T-cell (primary cell): ENCODE measurements around the gene LRRC42. TPM values are rescaled to one million over a fixed set of nuclear protein-coding genes. Genes with fewer than 3 reads are reported as not detected.
"Not testable (repeated sequence)": the region's sequence is repeated elsewhere in the genome, so short reads cannot be mapped to it uniquely, and the experiment has no call there.

Experiments
- ATAC-seq, 4 experiments: fragments of 200-7000 bp in 3 of 4; fragments of 150-1000 bp in 1 of 4; cut with Tn5 transposase; replicated peaks in 1 of 4; 1 replicate in 3 of 4; 2 replicates in 1 of 4; pipeline ENCODE4 v1.10.0; 2021; ENCODE audit warnings: moderate library complexity in 3 of 4, mild to moderate bottlenecking in 2 of 4, moderate number of reproducible peaks in 1 of 4
- CTCF ChIA-PET, 2 donors: fragments of 300-600 bp; sonication (Branson Sonifier 250); formaldehyde crosslinking; loops; one replicate each; lab custom pipeline; 2022; ENCODE audit warnings: antibody characterized with exemption in 2 of 2; lab: Charles Lee
- POLR2A ChIA-PET, 2 donors: fragments of 300-600 bp; sonication (Branson Sonifier 250); formaldehyde crosslinking; loops; one replicate each; lab custom pipeline; 2022; ENCODE audit warnings: antibody characterized with exemption in 2 of 2; lab: Charles Lee
- DNase-seq, 35 experiments: peaks; one replicate each; pipeline versions ENCODE4 v3.0.0 to v3.0.0-alpha.2; 2013 to 2023
- H3K27ac ChIP-seq: one replicate; pipeline ENCODE4 v1.5.1; 2013; ENCODE audit warnings: low read length
- H3K27me3 ChIP-seq, 2 experiments: replicated peaks in 1 of 2; 1 replicate in 1 of 2; 2 replicates in 1 of 2; pipeline versions ENCODE4 v1.6.1 to v1.7.0; 2013; ENCODE audit warnings: low read length in 1 of 2, mixed read lengths in 1 of 2; ENCODE audit not compliant: control insufficient read depth in 2 of 2, insufficient read depth in 2 of 2; ENCODE audit errors: extremely low read depth in 1 of 2
- H3K36me3 ChIP-seq, 2 donors: 1 replicate in 1 of 2; 2 replicates in 1 of 2; pipeline versions ENCODE4 v1.6.1 to v1.7.0; 2013; ENCODE audit warnings: low read length in 1 of 2; ENCODE audit not compliant: control insufficient read depth in 2 of 2, insufficient read depth in 1 of 2; ENCODE audit errors: extremely low read depth in 1 of 2
- H3K4me1 ChIP-seq, 2 experiments: 1 replicate in 1 of 2; 2 replicates in 1 of 2; pipeline versions ENCODE4 v1.6.1 to v1.7.0; 2013; ENCODE audit warnings: low read length in 2 of 2, mixed read lengths in 1 of 2; ENCODE audit not compliant: insufficient read depth in 2 of 2, control insufficient read depth in 1 of 2; ENCODE audit errors: extremely low read depth in 1 of 2
- H3K4me3 ChIP-seq, 2 donors: 1 replicate in 1 of 2; 2 replicates in 1 of 2; pipeline versions ENCODE4 v1.5.1 to v1.7.0; 2013; ENCODE audit warnings: mild to moderate bottlenecking in 2 of 2, low read length in 1 of 2, moderate library complexity in 1 of 2; ENCODE audit not compliant: control insufficient read depth in 1 of 2; ENCODE audit errors: extremely low read depth in 1 of 2
- H3K9me3 ChIP-seq: 2 replicates; pipeline ENCODE4 v1.7.0; 2013
- H3K27ac Mint-ChIP-seq, 2 donors: one replicate each; pipeline ENCODE4 v1.8.0; 2020 to 2021; ENCODE audit warnings: mild to moderate bottlenecking in 2 of 2, mixed read lengths in 2 of 2
- H3K27me3 Mint-ChIP-seq, 2 donors: one replicate each; pipeline ENCODE4 v1.8.0; 2021 to 2022; ENCODE audit warnings: mixed read lengths in 2 of 2
- H3K36me3 Mint-ChIP-seq: one replicate; pipeline ENCODE4 v1.8.0; 2021; ENCODE audit warnings: mixed read lengths
- H3K4me1 Mint-ChIP-seq, 3 donors: one replicate each; pipeline ENCODE4 v1.8.0; 2020 to 2022; ENCODE audit warnings: mixed read lengths in 3 of 3, mild to moderate bottlenecking in 1 of 3
- H3K4me3 Mint-ChIP-seq, 3 donors: one replicate each; pipeline ENCODE4 v1.8.0; 2020 to 2022; ENCODE audit warnings: mild to moderate bottlenecking in 3 of 3, mixed read lengths in 3 of 3, moderate library complexity in 3 of 3
- H3K9me3 Mint-ChIP-seq, 3 donors: one replicate each; pipeline ENCODE4 v1.8.0; 2020 to 2022; ENCODE audit warnings: mixed read lengths in 3 of 3
- WGBS: methylation state at CpG from one replicate; pipeline ENCODE4 v1.1.5; 2013; ENCODE audit warnings: missing lambda C conversion rate; ENCODE audit not compliant: insufficient coverage; 5-methylcytosine and 5-hydroxymethylcytosine counted together
- total RNA-seq, 35 experiments: library from RNA in 6 of 35; stranded (reverse) in 6 of 35; fragments of 120-200 nt in 1 of 35; gene quantifications; one replicate each; pipeline versions ENCODE4 v1.2.1 to v1.2.4 and lab custom pipeline; 2013 to 2026

The LRRC42 gene
- total RNA-seq, 5 donors from 2014 or later (not counting 1 experiment from before 2014, with no cell fraction given) = 6.3 to 8.8 (median 7.9) TPM

DNA sequence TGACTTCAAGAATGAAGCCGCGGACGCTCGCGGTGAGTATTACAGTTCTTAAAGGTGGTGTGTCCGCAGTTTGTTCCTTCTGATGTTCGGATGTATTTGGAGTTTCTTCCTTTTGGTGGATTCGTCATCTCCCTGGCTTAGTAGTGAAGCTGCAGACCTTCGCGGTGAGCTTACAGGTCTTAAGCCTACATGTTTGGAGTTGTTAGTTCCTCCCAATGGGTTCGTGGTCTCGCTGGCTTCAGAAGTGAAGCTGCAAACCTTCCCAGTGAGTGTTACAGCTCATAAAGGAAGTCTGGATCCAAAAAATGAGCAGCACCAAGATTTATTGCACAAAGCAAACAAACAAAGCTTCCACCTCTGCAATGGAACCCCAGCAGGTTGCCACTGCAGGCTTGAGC, 57.1 kb downstream of the LRRC42 start:
- DNase-seq (no peak), ATAC-seq (no peak)
- WGBS = 94% methylated on average over 7 of the region's 12 CpGs
- no peak overlapping the region for H3K27ac Mint-ChIP-seq
- Histone ChIP-seq H3K4me3 (no peak overlapping the region), H3K4me1 (no peaks in the 10 kb centered on the region), H3K27ac (no peak overlapping the region), H3K36me3 (no peaks in the 10 kb centered on the region), H3K27me3 (peaks cover 0 to 6% of the 10 kb centered on the region in 2 experiments), H3K9me3 (no peaks in the 10 kb centered on the region)
- no peaks in the 10 kb centered on the region for H3K9me3 Mint-ChIP-seq
- peaks cover 3% of the 10 kb centered on the region in 2 donors for H3K27me3 Mint-ChIP-seq
- CTCF ChIA-PET = no interaction called here
- H3K4me1 Mint-ChIP-seq = no peaks in the 10 kb centered on the region
- no peak overlapping the region for H3K4me3 Mint-ChIP-seq
- POLR2A ChIA-PET = no interaction called here
- no peaks in the 10 kb centered on the region for H3K36me3 Mint-ChIP-seq

DNA sequence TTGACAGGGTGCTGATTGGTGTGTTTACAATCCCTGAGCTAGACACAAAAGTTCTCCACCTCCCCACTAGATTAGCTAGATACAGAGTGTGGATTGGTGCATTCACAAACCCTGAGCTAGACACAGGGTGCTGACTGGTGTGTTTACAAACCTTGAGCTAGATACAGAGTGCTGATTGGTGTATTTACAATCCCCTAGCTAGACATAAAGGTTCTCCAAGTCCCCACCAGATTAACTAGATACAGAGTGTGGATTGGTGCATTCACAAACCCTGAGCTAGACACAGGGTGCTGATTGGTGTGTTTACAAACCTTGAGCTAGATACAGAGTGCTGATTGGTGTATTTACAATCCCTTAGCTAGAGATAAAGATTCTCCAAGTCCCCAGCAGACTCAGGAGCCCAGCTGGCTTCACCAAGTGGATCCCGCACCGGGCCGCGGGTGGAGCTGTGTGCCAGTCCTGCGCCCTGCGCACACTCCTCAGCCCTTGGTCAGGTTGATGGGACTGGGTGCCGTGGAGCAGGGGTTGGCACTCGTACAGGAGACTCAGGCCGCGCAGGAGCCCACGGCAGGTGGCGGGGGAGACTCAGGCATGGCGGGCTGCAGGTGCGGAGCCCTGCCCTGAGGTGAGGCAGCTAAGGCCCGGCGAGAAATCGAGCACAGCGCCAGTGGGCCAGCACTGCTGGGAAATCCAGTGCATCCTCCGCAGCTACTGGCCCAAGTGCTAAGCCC, 57.8 kb downstream of the LRRC42 start:
- H3K36me3 ChIP-seq, H3K27ac ChIP-seq, H3K27me3 ChIP-seq, H3K9me3 Mint-ChIP-seq, DNase-seq, H3K27me3 Mint-ChIP-seq, H3K27ac Mint-ChIP-seq, H3K4me1 ChIP-seq, H3K4me3 ChIP-seq, H3K4me1 Mint-ChIP-seq, POLR2A ChIA-PET, H3K36me3 Mint-ChIP-seq, H3K4me3 Mint-ChIP-seq, ATAC-seq, H3K9me3 ChIP-seq: not testable (repeated sequence)
- 94% methylated on average over 16 of the region's 19 CpGs for WGBS
- CTCF ChIA-PET = interaction anchor here in 1 of 2 donors (0.6 kb wide), 1 partner anchor 1280 kb away, joined by 3 read pairs; no protein-coding TSS in a partner anchor

DNA sequence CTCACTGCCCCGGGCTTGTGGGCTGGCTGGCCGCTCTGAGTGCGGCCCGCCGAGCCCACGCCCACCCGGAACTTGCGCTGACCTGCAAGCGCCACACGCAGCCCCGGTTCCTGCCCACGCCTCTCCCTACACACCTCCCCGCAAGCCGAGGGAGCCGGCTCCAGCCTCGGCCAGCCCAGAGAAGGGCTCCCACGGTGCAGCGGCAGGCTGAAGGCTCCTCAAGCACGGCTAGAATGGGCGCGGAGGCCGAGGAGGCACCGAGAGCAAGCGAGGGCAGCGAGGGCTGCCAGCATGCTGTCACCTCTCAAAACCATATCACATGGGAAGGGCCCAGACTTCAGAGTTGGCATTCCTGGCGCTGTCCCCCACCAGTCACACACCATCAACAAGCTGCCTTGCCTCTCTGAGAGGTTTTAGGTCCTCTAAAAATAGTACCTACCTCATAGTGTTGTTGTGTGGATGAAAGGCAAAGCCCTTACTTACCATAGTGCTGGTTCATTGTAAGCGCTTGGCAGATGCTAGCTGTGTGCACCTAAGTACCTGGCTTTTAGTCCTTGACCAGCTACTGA, 58.4 kb downstream of the LRRC42 start:
- Histone ChIP-seq H3K4me3 (no peak overlapping the region), H3K36me3 (no peaks in the 10 kb centered on the region), H3K4me1 (no peaks in the 10 kb centered on the region), H3K27me3 (peaks cover 0 to 9% of the 10 kb centered on the region in 2 experiments), H3K27ac (no peak overlapping the region), H3K9me3 (no peaks in the 10 kb centered on the region)
- no peak overlapping the region for H3K4me3 Mint-ChIP-seq
- H3K36me3 Mint-ChIP-seq = no peaks in the 10 kb centered on the region
- no peaks in the 10 kb centered on the region for H3K4me1 Mint-ChIP-seq
- H3K27ac Mint-ChIP-seq = no peak overlapping the region
- ChIA-PET POLR2A (no interaction called here), CTCF (no interaction called here)
- ATAC-seq (no peak), DNase-seq (no peak)
- peaks cover 3% of the 10 kb centered on the region in 2 donors for H3K27me3 Mint-ChIP-seq
- no peaks in the 10 kb centered on the region for H3K9me3 Mint-ChIP-seq
- WGBS = 91% methylated on average over 25 of the region's 27 CpGs

DNA sequence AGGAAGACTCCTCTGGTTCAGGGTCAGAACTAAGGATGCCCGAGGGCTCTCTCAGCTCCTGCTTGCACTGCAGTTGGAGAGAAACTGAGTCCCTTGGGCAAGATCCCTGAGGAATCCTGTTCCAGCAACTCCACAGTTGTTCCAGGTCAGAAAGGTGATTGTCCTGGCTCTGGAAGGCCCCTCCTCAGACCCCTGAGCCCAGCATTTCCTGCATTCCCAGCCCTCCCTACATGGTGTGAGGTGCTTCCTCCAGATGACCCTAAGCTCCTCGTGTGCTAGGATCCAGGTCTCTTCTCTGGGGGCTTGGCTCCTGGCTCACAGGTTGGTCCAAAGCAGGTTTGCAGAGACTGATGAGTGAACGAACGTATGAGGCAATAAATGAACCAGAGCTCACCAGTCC, 60.4 kb downstream of the LRRC42 start:
- no peak overlapping the region for H3K4me3 ChIP-seq
- H3K27ac ChIP-seq = no peak overlapping the region
- Mint-ChIP-seq H3K4me3 (no peak overlapping the region), H3K27me3 (peaks cover 3 to 8% of the 10 kb centered on the region in 2 donors), H3K4me1 (no peaks in the 10 kb centered on the region), H3K27ac (no peak overlapping the region), H3K36me3 (no peaks in the 10 kb centered on the region), H3K9me3 (no peaks in the 10 kb centered on the region)
- H3K36me3 ChIP-seq = no peaks in the 10 kb centered on the region
- peaks cover 0 to 16% of the 10 kb centered on the region in 2 experiments for H3K27me3 ChIP-seq
- WGBS = 54% methylated on average over 2 of the region's 4 CpGs
- no peaks in the 10 kb centered on the region for H3K4me1 ChIP-seq
- ATAC-seq (no peak), DNase-seq (no peak)
- ChIA-PET CTCF (no interaction called here), POLR2A (no interaction called here)
- H3K9me3 ChIP-seq = no peaks in the 10 kb centered on the region

DNA sequence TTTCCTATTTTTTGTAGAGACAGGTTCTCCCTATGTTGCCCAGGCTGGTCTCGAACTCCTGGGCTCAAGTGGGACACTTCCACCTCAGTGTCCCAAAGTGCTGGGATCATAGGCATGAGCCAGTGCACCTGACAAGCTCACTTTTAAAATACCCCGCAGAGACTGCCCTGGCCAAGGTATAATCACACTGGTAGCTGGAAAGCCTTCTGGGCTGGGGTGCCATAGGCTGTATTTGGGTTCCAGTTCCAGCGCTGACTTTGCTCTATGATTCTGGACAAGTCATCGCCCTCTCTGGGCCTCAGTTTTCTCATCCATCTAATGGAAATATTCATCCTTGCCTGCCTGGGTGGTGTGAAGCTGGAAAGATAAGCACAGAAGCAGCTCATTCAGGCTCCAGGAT, 61.5 kb downstream of the LRRC42 start:
- no peaks in the 10 kb centered on the region for H3K36me3 Mint-ChIP-seq
- H3K9me3 Mint-ChIP-seq = no peaks in the 10 kb centered on the region
- DNase-seq (no peak), ATAC-seq (no peak)
- H3K27me3 Mint-ChIP-seq = peaks cover 3 to 12% of the 10 kb centered on the region in 2 donors
- WGBS = 66% methylated on average over 2 of the region's 4 CpGs
- no peak overlapping the region for H3K27ac ChIP-seq
- no peak overlapping the region for H3K4me3 Mint-ChIP-seq
- peaks cover 0 to 18% of the 10 kb centered on the region in 2 experiments for H3K27me3 ChIP-seq
- no peaks in the 10 kb centered on the region for H3K9me3 ChIP-seq
- ChIA-PET POLR2A (no interaction called here), CTCF (no interaction called here)
- no peak overlapping the region for H3K4me3 ChIP-seq
- no peaks in the 10 kb centered on the region for H3K4me1 Mint-ChIP-seq
- H3K36me3 ChIP-seq = no peaks in the 10 kb centered on the region
- H3K27ac Mint-ChIP-seq = no peak overlapping the region
- no peaks in the 10 kb centered on the region for H3K4me1 ChIP-seq

DNA sequence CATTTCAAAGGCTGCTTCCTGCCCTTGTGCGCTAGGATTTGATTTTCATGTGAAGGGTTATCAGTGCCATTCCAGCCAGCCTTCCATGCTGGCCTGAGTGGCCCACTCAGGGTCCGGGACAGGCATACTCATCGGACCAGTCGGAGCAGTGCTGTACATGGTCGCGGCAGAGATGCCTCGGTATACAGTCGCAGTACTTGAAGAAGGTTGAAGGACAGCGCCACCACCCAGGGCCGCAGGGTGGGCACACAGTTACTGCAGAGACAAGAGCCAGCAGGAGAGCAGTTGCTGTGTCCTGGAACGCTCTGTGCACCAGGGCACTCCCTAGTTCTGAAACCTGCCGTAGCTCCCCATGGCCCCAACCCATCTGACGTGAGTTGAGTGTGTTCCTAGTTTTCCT, 62.7 kb downstream of the LRRC42 start:
- no peaks in the 10 kb centered on the region for H3K9me3 ChIP-seq
- ATAC-seq (no peak), DNase-seq (no peak)
- Mint-ChIP-seq H3K9me3 (no peaks in the 10 kb centered on the region), H3K4me1 (no peaks in the 10 kb centered on the region), H3K4me3 (no peak overlapping the region), H3K27me3 (peaks cover 3 to 17% of the 10 kb centered on the region in 2 donors), H3K36me3 (no peaks in the 10 kb centered on the region), H3K27ac (no peak overlapping the region)
- WGBS = 93% methylated on average over 13 of the region's 13 CpGs
- peaks cover 0 to 26% of the 10 kb centered on the region in 2 experiments for H3K27me3 ChIP-seq
- H3K4me3 ChIP-seq = no peak overlapping the region
- no peaks in the 10 kb centered on the region for H3K4me1 ChIP-seq
- ChIA-PET CTCF (no interaction called here), POLR2A (no interaction called here)
- H3K36me3 ChIP-seq = no peaks in the 10 kb centered on the region
- no peak overlapping the region for H3K27ac ChIP-seq
